ENCODE results near the gene KCNG2. TPM values are rescaled to one million over a fixed set of nuclear protein-coding genes. Genes with fewer than 3 reads are reported as not detected.

KCNG2 gene
- total and polyA plus RNA-seq, 7 experiments from 2014 or later: not detected

- Histone ChIP-seq H3K27ac (ENCODE audit: low read depth, low read length) (no peak overlapping the region), H3K27me3 (ENCODE audit: control insufficient read depth in 2 of 2, insufficient read depth in 2 of 2, low read length in 2 of 2) (no peaks in the 10 kb centered on the region), H3K4me1 (ENCODE audit: control insufficient read depth in 2 of 2, insufficient read depth in 2 of 2, low read length in 2 of 2) (no peaks in the 10 kb centered on the region), H3K4me3 (ENCODE audit: low read length) (no peak overlapping the region), H3K9me3 (ENCODE audit: control insufficient read depth in 2 of 3, low read length in 3 of 3) (no peaks in the 10 kb centered on the region), H3K36me3 (ENCODE audit: control insufficient read depth in 2 of 3, insufficient read depth in 3 of 3, low read length in 3 of 3) (no peaks in the 10 kb centered on the region)
- peaks cover 0 to 3% (median 0%) of the 10 kb centered on the region in 5 donors for H3K36me3 Mint-ChIP-seq
- DNase-seq (no peak), ATAC-seq (no peak)
- H3K4me1 Mint-ChIP-seq: peaks cover 0 to 2% (median 0%) of the 10 kb centered on the region in 7 donors
- ChIA-PET CTCF (no interaction called here), POLR2A (no interaction called here)
- H3K4me3 Mint-ChIP-seq: no peak overlapping the region
- intact Hi-C loops (cut with micrococcal nuclease): no loop called here
- H3K27ac Mint-ChIP-seq: no peak overlapping the region
- H3K9me3 Mint-ChIP-seq: peaks cover 0 to 4% (median 0%) of the 10 kb centered on the region in 11 donors
- no peaks in the 10 kb centered on the region for H3K27me3 Mint-ChIP-seq
These were observed 81.1 kb downstream of the KCNG2 start for GRCh38 chr18:79878741-79879378.

GRCh38 chr18:79879566-79879965 lies 81.8 kb downstream of the KCNG2 start:
- H3K27ac Mint-ChIP-seq: no peak overlapping the region
- DNase-seq (no peak), ATAC-seq (no peak)
- no peak overlapping the region for H3K4me3 Mint-ChIP-seq
- Histone ChIP-seq H3K36me3 (ENCODE audit: control insufficient read depth in 2 of 3, insufficient read depth in 3 of 3, low read length in 3 of 3) (no peaks in the 10 kb centered on the region), H3K4me1 (ENCODE audit: control insufficient read depth in 2 of 2, insufficient read depth in 2 of 2, low read length in 2 of 2) (no peaks in the 10 kb centered on the region), H3K4me3 (ENCODE audit: low read length) (no peak overlapping the region), H3K9me3 (ENCODE audit: control insufficient read depth in 2 of 3, low read length in 3 of 3) (no peaks in the 10 kb centered on the region), H3K27ac (ENCODE audit: low read depth, low read length) (no peak overlapping the region), H3K27me3 (ENCODE audit: control insufficient read depth in 2 of 2, insufficient read depth in 2 of 2, low read length in 2 of 2) (no peaks in the 10 kb centered on the region)
- peaks cover 0 to 2% (median 0%) of the 10 kb centered on the region in 7 donors for H3K4me1 Mint-ChIP-seq
- H3K36me3 Mint-ChIP-seq: peaks cover 0 to 3% (median 0%) of the 10 kb centered on the region in 5 donors
- no peaks in the 10 kb centered on the region for H3K27me3 Mint-ChIP-seq
- intact Hi-C loops (cut with micrococcal nuclease): no loop called here
- ChIA-PET POLR2A (no interaction called here), CTCF (no interaction called here)
- H3K9me3 Mint-ChIP-seq: peaks cover 0 to 4% (median 0%) of the 10 kb centered on the region in 11 donors

DNA sequence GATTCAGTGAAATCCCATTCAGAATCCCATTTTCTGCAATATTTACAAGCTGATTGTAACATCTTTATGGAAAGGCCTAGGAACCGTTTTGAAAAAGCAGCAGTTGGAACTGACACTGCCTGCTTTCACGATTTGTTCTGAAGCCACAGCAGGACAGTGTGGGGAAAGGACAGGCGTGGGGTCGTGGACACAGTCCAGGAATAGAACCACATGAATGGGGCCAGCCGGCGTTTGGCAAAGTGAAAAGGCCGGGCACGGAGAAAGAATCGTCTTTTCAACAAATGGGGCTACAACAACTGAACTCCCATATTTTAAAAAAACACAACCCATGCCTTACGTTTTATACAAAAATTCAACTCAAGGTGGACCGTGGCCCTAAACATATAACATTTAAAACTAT lies 84.0 kb downstream of the KCNG2 start:
- DNase-seq (no peak), ATAC-seq (no peak)
- Mint-ChIP-seq H3K4me1 (peaks cover 0 to 2% (median 0%) of the 10 kb centered on the region in 7 donors), H3K27me3 (no peaks in the 10 kb centered on the region), H3K4me3 (no peak overlapping the region), H3K36me3 (peaks cover 0 to 3% (median 0%) of the 10 kb centered on the region in 5 donors), H3K9me3 (peaks cover 0 to 4% (median 0%) of the 10 kb centered on the region in 11 donors), H3K27ac (no peak overlapping the region)
- no peaks in the 10 kb centered on the region for H3K9me3 ChIP-seq (ENCODE audit: control insufficient read depth in 2 of 3, low read length in 3 of 3)
- intact Hi-C loops (cut with micrococcal nuclease): no loop called here
- H3K27me3 ChIP-seq (ENCODE audit: control insufficient read depth in 2 of 2, insufficient read depth in 2 of 2, low read length in 2 of 2): no peaks in the 10 kb centered on the region
- POLR2A ChIA-PET: no interaction called here
- H3K36me3 ChIP-seq (ENCODE audit: control insufficient read depth in 2 of 3, insufficient read depth in 3 of 3, low read length in 3 of 3): no peaks in the 10 kb centered on the region
- no peaks in the 10 kb centered on the region for H3K4me1 ChIP-seq (ENCODE audit: control insufficient read depth in 2 of 2, insufficient read depth in 2 of 2, low read length in 2 of 2)
- no peak overlapping the region for H3K4me3 ChIP-seq (ENCODE audit: low read length)
- CTCF ChIA-PET: interaction anchor here (0.6 kb wide), 1 partner anchor 153 kb away, joined by 3 read pairs; no protein-coding TSS in a partner anchor
- no peak overlapping the region for H3K27ac ChIP-seq (ENCODE audit: low read depth, low read length)

GRCh38 chr18:79882522-79883241 lies 84.9 kb downstream of the KCNG2 start:
- H3K27me3 Mint-ChIP-seq: no peaks in the 10 kb centered on the region
- Histone ChIP-seq H3K27me3 (ENCODE audit: control insufficient read depth in 2 of 2, insufficient read depth in 2 of 2, low read length in 2 of 2) (no peaks in the 10 kb centered on the region), H3K4me1 (ENCODE audit: control insufficient read depth in 2 of 2, insufficient read depth in 2 of 2, low read length in 2 of 2) (no peaks in the 10 kb centered on the region), H3K36me3 (ENCODE audit: control insufficient read depth in 2 of 3, insufficient read depth in 3 of 3, low read length in 3 of 3) (no peaks in the 10 kb centered on the region), H3K27ac (ENCODE audit: low read depth, low read length) (no peak overlapping the region), H3K9me3 (ENCODE audit: control insufficient read depth in 2 of 3, low read length in 3 of 3) (no peaks in the 10 kb centered on the region), H3K4me3 (ENCODE audit: low read length) (no peak overlapping the region)
- DNase-seq (peak in 1 of 9 donors; percentile 12), ATAC-seq (no peak)
- peaks cover 0 to 3% (median 0%) of the 10 kb centered on the region in 5 donors for H3K36me3 Mint-ChIP-seq
- peaks cover 0 to 4% (median 0%) of the 10 kb centered on the region in 11 donors for H3K9me3 Mint-ChIP-seq
- intact Hi-C loops (cut with micrococcal nuclease): no loop called here
- ChIA-PET POLR2A (no interaction called here), CTCF (no interaction called here)
- no peak overlapping the region for H3K4me3 Mint-ChIP-seq
- peaks cover 0 to 2% (median 0%) of the 10 kb centered on the region in 7 donors for H3K4me1 Mint-ChIP-seq
- no peak overlapping the region for H3K27ac Mint-ChIP-seq

- intact Hi-C loops (cut with micrococcal nuclease): no loop called here
- Histone ChIP-seq H3K4me1 (ENCODE audit: control insufficient read depth in 2 of 2, insufficient read depth in 2 of 2, low read length in 2 of 2) (no peaks in the 10 kb centered on the region), H3K4me3 (ENCODE audit: low read length) (no peak overlapping the region), H3K36me3 (ENCODE audit: control insufficient read depth in 2 of 3, insufficient read depth in 3 of 3, low read length in 3 of 3) (no peaks in the 10 kb centered on the region), H3K27ac (ENCODE audit: low read depth, low read length) (no peak overlapping the region), H3K9me3 (ENCODE audit: control insufficient read depth in 2 of 3, low read length in 3 of 3) (peaks cover 0 to 2% (median 0%) of the 10 kb centered on the region in 3 experiments), H3K27me3 (ENCODE audit: control insufficient read depth in 2 of 2, insufficient read depth in 2 of 2, low read length in 2 of 2) (no peaks in the 10 kb centered on the region)
- ChIA-PET POLR2A (no interaction called here), CTCF (no interaction called here)
- Mint-ChIP-seq H3K27ac (no peak overlapping the region), H3K9me3 (peaks cover 0 to 4% (median 2%) of the 10 kb centered on the region in 11 donors), H3K27me3 (no peaks in the 10 kb centered on the region), H3K4me3 (no peak overlapping the region), H3K36me3 (peaks cover 0 to 3% (median under 1%) of the 10 kb centered on the region in 5 donors), H3K4me1 (peaks cover 0 to 2% (median 0%) of the 10 kb centered on the region in 7 donors)
- no peak for ATAC-seq
- no peak for DNase-seq
These were observed 85.9 kb downstream of the KCNG2 start for GRCh38 chr18:79883461-79884293.

DNA sequence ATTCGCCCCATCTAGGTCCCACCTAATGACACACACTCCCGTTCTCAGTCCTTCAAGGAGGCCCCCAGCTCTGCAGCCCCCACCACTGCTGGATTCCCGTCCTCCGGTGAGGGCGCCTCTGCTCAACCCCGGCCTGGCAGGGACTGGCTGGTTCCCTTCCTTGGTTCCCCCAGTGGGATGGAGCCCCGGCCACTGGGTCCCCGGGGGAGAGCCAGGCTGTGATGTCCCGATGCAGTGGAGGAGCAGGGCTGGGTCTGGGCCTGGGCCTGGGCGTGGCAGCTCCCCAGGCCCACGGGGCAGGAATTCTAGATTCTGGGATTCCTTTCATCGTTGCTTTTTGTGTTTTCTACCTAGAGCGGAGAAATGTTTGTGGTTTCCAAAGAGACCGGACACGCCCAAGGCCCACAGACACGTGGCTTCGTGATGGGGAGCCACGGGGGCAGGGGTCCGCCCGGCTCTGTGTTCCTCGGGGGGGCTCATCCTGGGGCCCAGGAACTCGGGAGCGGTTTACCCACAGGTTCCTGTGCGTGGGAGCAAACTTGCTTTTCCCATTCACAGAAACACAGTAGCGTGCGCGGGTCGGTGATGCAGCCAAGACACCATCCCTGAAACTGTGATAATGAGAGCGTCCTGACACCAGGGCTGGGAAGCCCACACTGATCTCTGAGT lies 86.7 kb downstream of the KCNG2 start:
- H3K36me3 ChIP-seq (ENCODE audit: control insufficient read depth in 2 of 3, insufficient read depth in 3 of 3, low read length in 3 of 3): no peaks in the 10 kb centered on the region
- peaks cover 0 to 2% (median 0%) of the 10 kb centered on the region in 7 donors for H3K4me1 Mint-ChIP-seq
- no peaks in the 10 kb centered on the region for H3K27me3 Mint-ChIP-seq
- peaks cover 0 to 11% (median 7%) of the 10 kb centered on the region in 11 donors for H3K9me3 Mint-ChIP-seq
- intact Hi-C loops (cut with micrococcal nuclease): no loop called here
- H3K4me3 ChIP-seq (ENCODE audit: low read length): no peak overlapping the region
- peaks cover 0 to 10% (median 0%) of the 10 kb centered on the region in 3 experiments for H3K9me3 ChIP-seq (ENCODE audit: control insufficient read depth in 2 of 3, low read length in 3 of 3)
- H3K27me3 ChIP-seq (ENCODE audit: control insufficient read depth in 2 of 2, insufficient read depth in 2 of 2, low read length in 2 of 2): no peaks in the 10 kb centered on the region
- no peak overlapping the region for H3K27ac Mint-ChIP-seq
- H3K27ac ChIP-seq (ENCODE audit: low read depth, low read length): no peak overlapping the region
- ATAC-seq (no peak), DNase-seq (peak in 1 of 9 donors; percentile 17)
- no peak overlapping the region for H3K4me3 Mint-ChIP-seq
- peaks cover 0 to 8% (median under 1%) of the 10 kb centered on the region in 5 donors for H3K36me3 Mint-ChIP-seq
- CTCF ChIA-PET: no interaction called here
- POLR2A ChIA-PET: no interaction called here
- H3K4me1 ChIP-seq (ENCODE audit: control insufficient read depth in 2 of 2, insufficient read depth in 2 of 2, low read length in 2 of 2): no peaks in the 10 kb centered on the region
